ENCODE results near the gene SPOCK1.

The SPOCK1 gene

DNA sequence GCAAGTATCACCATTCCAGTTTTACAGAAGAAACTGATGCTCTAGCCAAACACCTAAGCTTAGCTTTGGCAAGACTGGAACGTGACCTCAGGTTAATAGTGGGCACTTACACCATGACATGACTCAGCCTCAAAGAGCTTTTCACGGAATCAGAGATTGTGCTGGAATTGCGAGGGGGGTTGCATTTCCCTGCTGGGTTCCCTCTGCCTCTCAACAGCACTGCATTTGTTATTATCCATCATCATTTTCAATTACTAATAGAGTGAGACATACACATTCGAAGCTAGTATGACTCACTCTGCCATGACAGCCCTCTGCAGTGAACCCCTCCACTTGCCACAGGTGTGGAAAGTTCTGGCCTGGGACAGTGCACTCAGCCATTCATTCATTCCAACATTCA lies 8.0 kb downstream of the SPOCK1 start:
- DNase-seq: no peak

- DNase-seq: no peak
Observed at GRCh38 chr5:137490591-137490990, 8.5 kb downstream of the SPOCK1 start.

GRCh38 chr5:137488974-137489373 lies 10.2 kb downstream of the SPOCK1 start:
- no peak for DNase-seq

DNA sequence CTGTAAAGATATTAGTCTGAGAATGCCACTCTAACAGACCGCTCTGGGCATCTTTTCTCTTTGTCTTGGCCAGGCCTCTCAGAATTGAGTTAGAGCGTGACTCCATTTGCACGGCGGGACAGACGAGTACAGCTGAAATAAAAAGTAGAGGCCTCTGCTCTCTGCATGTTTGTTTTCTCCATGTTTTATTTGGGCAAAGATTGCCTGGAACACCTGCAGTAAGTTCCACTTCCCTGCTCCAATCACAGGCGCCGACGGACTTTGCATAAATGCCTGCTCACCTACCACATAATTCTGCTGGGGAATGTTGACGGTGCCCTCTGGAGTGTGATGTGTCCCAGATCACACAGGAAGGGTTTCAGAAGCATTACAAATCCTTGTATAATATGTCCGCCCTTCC lies 10.6 kb downstream of the SPOCK1 start:
- DNase-seq: no peak

DNA sequence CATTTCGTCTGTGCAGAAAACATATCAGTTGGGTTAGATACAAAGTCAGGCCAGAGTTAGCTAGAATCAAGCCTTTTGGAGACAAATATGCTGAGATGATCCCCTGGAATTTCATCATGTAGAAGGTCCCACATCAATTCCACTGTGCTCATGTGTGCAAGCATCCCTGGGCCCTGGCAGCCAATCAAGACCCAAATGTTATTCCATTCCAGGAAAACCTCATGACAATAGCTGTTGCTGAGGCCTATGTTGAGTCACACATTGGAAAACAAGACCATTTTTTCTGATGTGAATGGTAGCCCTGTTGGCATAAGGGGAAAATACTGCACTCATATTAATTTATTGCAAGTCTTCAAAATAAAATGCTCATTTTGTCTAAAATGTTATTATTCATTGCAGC lies 11.5 kb downstream of the SPOCK1 start:
- no peak for DNase-seq

DNA sequence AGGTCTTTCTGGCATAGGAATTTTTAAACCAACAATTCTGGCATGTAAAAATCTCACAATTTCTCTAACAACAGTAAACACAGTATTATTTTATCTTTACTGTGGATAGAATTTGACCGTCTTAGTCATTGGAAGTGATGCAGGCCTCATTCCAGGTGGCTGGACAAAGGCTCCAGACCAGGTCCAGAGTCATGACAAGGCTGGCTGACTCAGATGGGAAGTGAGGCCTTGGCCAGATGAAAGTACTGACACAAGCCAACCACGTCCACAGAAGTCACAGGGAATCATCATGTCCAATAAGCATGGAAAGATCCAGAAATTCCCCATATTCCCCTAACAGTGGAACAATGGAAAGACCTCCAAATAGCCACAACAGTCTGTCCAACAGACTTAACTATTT lies 12.4 kb downstream of the SPOCK1 start:
- DNase-seq: no peak

GRCh38 chr5:137481596-137481995 lies 17.5 kb downstream of the SPOCK1 start:
- DNase-seq: no peak

GRCh38 chr5:137478043-137478442 lies 21.1 kb downstream of the SPOCK1 start:
- no peak for DNase-seq

- DNase-seq: no peak
Observed at GRCh38 chr5:137470921-137471220, 28.3 kb downstream of the SPOCK1 start.

DNA sequence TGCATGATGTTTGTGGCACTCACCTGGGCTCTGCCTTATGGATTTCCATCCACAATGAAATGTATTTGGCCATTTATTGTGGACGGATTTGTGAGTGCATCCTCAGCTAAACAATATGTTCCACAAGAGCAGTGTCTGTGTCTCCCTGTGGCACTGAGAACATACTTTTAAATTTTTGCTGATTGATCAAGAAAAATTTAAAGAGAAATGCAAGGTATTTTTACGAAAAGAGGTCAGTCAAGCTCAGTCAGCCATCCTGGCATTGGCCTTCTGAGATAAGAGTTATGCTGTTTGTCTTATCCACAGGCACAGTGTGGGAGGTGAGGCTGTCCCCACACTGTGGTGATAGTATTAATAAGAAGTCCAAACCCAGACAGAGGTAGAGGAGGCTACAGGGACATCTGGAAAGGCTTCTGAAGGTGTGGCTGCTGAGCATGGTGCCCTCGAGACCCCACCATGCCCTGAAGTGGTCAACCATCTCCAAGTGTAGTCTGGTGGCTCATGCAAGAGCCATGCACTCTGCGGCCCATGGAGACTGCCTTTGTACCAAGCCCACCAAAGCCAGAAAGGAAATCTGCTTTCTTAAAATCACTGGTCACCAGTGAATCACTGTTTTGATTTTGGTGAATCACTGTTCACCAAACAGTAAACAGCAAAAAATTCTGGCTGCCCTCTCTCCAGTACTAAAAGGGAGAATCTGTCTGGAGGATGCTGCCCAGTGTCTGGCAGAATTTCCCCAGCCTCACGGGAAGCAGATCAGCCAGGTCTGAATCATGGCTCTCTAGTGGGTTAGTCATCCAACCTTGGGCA lies 28.8 kb downstream of the SPOCK1 start:
- no peak for DNase-seq

- DNase-seq: no peak
Observed at GRCh38 chr5:137466889-137467288, 32.2 kb downstream of the SPOCK1 start.

GRCh38 chr5:137465930-137466329 lies 33.2 kb downstream of the SPOCK1 start:
- no peak for DNase-seq

DNA sequence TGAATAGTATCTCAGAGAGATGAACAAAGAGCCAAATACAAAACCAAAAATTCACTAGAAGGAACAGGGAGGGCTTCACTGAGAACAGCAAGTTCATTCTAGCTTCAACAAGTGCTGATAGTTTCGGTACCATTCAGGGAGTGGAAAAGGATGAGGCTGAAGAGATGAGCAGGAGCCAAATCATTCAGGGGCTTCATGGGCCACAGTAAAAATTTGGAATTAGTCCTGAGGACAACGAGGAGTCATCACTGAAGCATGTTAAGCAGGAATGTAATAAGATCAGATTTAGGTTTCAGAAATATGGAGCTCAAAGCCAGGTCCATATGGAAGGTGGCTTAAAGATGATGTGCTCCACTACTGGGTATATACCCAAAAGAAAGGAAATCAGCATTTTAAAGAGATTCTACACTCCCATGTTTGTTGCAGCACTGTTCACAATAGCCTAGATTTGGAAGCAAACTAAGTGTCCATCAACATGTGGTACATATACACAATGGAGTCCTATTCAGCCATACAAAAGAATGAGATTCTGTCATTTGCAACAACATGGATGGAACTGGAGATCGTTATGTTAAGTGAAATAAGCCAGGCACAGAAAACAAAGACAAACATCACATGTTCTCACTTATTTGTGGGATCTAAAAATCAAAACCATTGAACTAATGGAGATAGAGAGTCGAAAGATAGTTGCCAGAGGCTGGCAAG lies 36.2 kb downstream of the SPOCK1 start:
- no peak for DNase-seq

DNA sequence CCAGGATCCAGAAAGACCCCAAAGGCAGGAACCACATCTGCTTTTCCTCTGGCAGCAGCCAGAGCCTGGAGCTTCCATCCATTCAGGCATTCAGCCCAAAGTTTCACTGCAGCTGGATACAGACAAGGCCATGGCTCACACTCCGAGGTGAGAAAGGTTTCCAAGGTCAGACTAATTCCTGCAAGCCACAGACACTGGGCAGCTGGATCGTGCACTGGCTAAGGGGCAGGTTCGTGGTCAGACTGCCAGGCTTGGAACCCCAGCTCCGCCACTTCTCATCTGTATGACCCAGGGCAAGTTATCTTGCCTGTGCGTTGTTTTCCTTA lies 36.9 kb downstream of the SPOCK1 start:
- DNase-seq: no peak

DNA sequence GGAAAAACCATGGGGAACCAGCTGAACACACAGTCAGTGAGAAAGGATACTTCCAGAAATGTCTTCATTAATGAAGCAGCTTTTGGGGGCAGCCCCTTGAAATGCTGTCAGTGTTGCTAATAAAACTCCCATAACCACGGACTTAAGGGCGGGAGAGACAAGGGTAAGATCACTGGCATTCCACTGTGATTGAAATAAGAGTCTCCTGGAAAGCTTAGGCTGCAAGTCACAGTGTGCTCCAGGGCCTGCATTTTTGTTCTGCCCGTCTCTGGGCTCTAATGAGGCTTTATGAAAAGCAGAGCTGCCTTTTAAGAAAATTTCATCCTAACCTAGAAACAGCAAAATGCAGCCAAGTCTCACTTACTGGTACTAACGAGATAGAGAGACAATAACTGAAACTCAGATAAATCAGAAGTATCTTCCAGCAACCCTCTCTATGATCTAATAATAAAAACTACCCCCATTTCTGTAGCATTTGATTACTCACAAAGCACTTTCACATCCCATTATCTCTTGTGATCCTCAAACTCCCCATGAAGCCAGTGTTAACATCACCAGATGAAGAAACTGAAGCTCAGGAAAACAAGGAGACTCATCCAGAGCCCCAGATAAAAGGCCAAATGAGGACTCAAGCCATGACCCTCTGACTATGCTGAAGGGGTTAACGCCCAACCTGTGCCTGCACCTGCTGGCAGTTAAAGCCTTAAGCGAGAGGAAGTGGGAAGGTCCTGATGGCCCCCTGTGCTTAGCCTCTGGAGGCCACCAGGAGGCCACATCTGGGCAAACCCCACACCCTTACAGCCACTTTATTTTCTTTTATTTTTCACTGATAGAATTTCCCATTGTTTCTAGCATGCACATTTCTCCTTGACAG lies 37.5 kb downstream of the SPOCK1 start:
- no peak for DNase-seq

DNA sequence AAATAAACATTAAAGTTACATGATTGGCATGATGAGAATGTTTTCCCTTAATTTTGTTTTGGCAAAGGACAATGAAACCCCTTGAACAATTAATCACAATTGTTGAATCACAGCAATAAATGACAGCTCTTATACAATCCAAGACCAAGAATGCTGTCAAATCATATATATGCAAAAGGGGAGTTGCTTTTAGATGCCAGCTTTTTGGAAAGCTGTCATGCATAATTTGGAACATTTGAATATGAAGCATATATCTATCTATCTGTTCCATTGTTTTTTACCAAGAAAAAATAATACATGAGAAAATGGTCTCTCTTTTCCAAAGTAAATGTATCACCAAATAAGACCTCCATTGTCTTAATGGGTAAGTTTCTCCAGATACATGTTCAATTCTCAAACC lies 44.5 kb downstream of the SPOCK1 start:
- DNase-seq: no peak

GRCh38 chr5:137453483-137454080 lies 45.5 kb downstream of the SPOCK1 start:
- DNase-seq: peak; percentile 68

GRCh38 chr5:137450759-137451158 lies 48.4 kb downstream of the SPOCK1 start:
- DNase-seq: no peak

GRCh38 chr5:137448868-137449267 lies 50.3 kb downstream of the SPOCK1 start:
- DNase-seq: no peak

DNA sequence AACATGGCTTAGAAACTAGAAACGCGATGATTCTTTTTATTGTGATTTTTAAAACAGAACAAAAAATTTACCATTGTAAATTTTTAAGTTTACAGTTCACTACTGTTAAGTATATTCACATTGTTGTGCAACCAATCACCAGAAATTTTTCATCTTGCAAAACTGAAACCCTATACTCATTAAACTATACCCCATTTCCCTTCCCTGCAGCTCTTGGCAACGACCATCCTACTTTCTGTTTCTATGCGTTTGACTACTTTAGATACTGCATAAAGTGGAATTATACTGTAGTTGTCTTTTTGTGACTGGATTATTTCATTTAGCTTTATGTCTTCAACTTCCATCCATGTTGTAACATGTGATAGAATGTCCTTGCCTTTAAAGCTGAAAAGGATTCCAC lies 52.5 kb downstream of the SPOCK1 start:
- no peak for DNase-seq

GRCh38 chr5:137446151-137446550 lies 53.0 kb downstream of the SPOCK1 start:
- DNase-seq: no peak

DNA sequence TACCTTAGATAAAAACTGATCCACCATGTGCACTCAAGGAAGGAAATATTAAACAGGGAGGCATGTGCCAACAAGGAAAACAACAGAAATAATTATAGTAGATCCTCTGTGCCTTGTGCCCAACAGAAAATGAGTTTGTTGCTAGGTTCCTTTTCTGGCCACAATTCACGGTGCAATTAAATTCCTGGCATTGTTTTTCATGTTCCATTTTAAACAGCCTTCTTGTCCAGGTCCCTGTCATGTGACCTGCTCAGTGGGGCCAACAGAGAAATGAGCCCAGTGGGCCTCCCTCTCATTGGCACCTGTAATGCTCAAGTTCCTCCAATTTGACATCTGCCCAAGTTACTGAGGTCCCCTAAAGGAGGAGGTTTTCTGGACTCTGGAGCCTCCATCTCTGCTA lies 56.5 kb downstream of the SPOCK1 start:
- no peak for DNase-seq

DNA sequence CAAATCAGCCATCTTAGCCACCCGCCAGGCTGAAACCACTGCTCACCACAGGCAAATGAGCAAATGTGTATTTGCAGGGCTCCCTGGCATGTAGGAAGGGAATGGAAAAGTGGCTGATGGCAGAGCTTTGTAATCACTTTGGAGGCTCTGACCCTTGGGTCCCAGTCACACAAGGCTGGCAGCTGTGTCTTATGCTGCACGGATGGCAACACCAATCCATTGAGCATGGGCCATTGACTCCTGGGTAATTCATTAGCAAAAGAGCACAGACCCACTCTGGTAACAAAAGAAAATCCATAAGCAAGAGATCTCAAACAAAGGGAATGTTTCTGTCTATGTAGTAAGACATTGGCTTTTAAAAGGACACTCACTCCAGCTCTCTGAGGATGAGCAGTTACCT lies 57.6 kb downstream of the SPOCK1 start:
- no peak for DNase-seq

DNA sequence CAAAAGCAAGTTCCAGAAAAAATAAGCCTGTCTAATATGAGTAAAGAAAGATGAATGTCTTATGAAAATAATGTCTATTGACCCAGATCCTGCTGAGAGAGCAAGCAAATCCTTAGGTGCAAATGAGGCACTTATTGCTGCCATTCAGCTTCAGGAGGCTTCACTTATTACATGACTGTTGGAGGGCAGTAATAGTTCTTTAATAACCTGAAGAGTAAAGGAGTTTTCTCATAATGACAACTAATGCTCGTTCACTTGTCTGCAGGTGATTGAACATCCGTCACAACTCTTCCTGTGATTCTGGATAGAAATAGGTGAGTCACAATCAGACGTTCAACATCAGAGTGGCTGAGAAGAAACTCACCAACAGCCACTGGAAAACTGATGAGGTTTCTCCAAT lies 58.3 kb downstream of the SPOCK1 start:
- no peak for DNase-seq
